H1 (cell line): ENCODE results near the gene POLE. TPM values are rescaled to one million over a fixed set of nuclear protein-coding genes. Genes with fewer than 3 reads are reported as not detected.

Experiments used
- CTCF ChIA-PET: fragments of 300-600 bp; sonication (Branson Sonifier 250); formaldehyde crosslinking; loops from one replicate; lab custom pipeline; 2021; ENCODE audit not compliant: partially characterized antibody; lab: Charles Lee
- POLR2A ChIA-PET: fragments of 300-600 bp; sonication (Branson Sonifier 250); formaldehyde crosslinking; loops from one replicate; lab custom pipeline; 2021; ENCODE audit warnings: inconsistent platforms; ENCODE audit not compliant: partially characterized antibody; lab: Charles Lee
- DNase-seq, 2 experiments: peaks; one replicate each; pipeline versions ENCODE4 v3.0.0 to v3.0.0-alpha.2; 2010 to 2022; ENCODE audit warnings: low spot score in 2 of 2, low read depth in 1 of 2, mixed read lengths in 1 of 2
- FAIRE-seq: peaks from 2 replicates; lab custom pipeline; 2011; peaks lifted over from hg19 to GRCh38; lab: Jason Lieb, UNC
- H2AFZ ChIP-seq: 2 replicates; pipeline ENCODE4 v1.8.1; 2012; ENCODE audit warnings: low read length, inconsistent platforms
- H2AK5ac ChIP-seq: 2 replicates; pipeline ENCODE4 v1.6.1; 2013; ENCODE audit warnings: low read depth, low read length
- H2BK120ac ChIP-seq: replicated peaks from 2 replicates; pipeline ENCODE3; 2013; ENCODE audit warnings: low read depth, low read length, inconsistent platforms
- H2BK12ac ChIP-seq: 2 replicates; pipeline ENCODE4 v1.6.1; 2013; ENCODE audit warnings: low read depth, low read length
- H2BK15ac ChIP-seq: 2 replicates; pipeline ENCODE4 v1.6.1; 2013; ENCODE audit warnings: low read length
- H2BK20ac ChIP-seq: 2 replicates; pipeline ENCODE4 v1.6.1; 2013; ENCODE audit warnings: low read length
- H2BK5ac ChIP-seq: 2 replicates; pipeline ENCODE4 v1.6.1; 2013; ENCODE audit warnings: low read depth, low read length
- H3K14ac ChIP-seq: 2 replicates; pipeline ENCODE4 v1.6.1; 2013; ENCODE audit warnings: inconsistent platforms; ENCODE audit not compliant: insufficient read length
- H3K18ac ChIP-seq: 2 replicates; pipeline ENCODE4 v1.6.1; 2013; ENCODE audit warnings: low read length; ENCODE audit errors: extremely low read depth
- H3K23ac ChIP-seq: 2 replicates; pipeline ENCODE4 v1.6.1; 2013; ENCODE audit warnings: inconsistent platforms; ENCODE audit not compliant: insufficient read length
- H3K23me2 ChIP-seq: 2 replicates; pipeline ENCODE4 v1.6.1; 2013; ENCODE audit warnings: low read depth, low read length
- H3K27ac ChIP-seq: 2 replicates; pipeline ENCODE4 v1.6.1; 2011; ENCODE audit warnings: low read depth, low read length, inconsistent platforms
- H3K27me3 ChIP-seq, 4 experiments: replicated peaks in 1 of 4; 1 replicate in 1 of 4; 2 replicates in 3 of 4; pipeline versions ENCODE4 v1.6.1 to v1.8.1; 2011 to 2013; ENCODE audit warnings: low read length in 3 of 4, mild to moderate bottlenecking in 3 of 4, inconsistent platforms in 2 of 4, mixed read lengths in 2 of 4, moderate library complexity in 1 of 4; ENCODE audit not compliant: control insufficient read depth in 3 of 4, insufficient read depth in 3 of 4; ENCODE audit errors: extremely low read depth in 1 of 4
- H3K36me3 ChIP-seq, 4 experiments: 2 replicates each; pipeline versions ENCODE4 v1.6.1 to v1.8.1; 2011 to 2013; ENCODE audit warnings: mild to moderate bottlenecking in 4 of 4, low read length in 3 of 4, moderate library complexity in 2 of 4, control low read depth in 1 of 4, inconsistent platforms in 1 of 4; ENCODE audit not compliant: insufficient read depth in 4 of 4, control insufficient read depth in 2 of 4
- H3K4ac ChIP-seq: replicated peaks from 2 replicates; pipeline ENCODE3; 2013; ENCODE audit warnings: low read length, low read depth, mixed read lengths, inconsistent platforms; ENCODE audit not compliant: insufficient read length
- H3K4me1 ChIP-seq, 4 experiments: replicated peaks in 1 of 4; 1 replicate in 1 of 4; 2 replicates in 3 of 4; pipeline versions ENCODE4 v1.6.1 to v1.8.1; 2011 to 2013; ENCODE audit warnings: low read length in 3 of 4, inconsistent platforms in 2 of 4, mixed read lengths in 1 of 4; ENCODE audit not compliant: insufficient read depth in 4 of 4, control insufficient read depth in 3 of 4
- H3K4me2 ChIP-seq, 2 experiments: 2 replicates each; pipeline versions ENCODE4 v1.6.1 to v1.8.1; 2011 to 2013; ENCODE audit warnings: low read depth in 2 of 2, low read length in 2 of 2, control low read depth in 1 of 2, inconsistent platforms in 1 of 2, mild to moderate bottlenecking in 1 of 2; ENCODE audit not compliant: insufficient read depth in 1 of 2
- H3K4me3 ChIP-seq, 4 experiments: fragments of 200-600, 300-600 bp in 1 of 4; sonication (generic), shearing (Covaris generic), sonication (Bioruptor Twin) in 1 of 4; 2 replicates each; pipeline versions ENCODE4 v1.5.1 to v1.8.1; 2011 to 2016; ENCODE audit warnings: low read length in 4 of 4, low read depth in 3 of 4, control low read depth in 2 of 4, inconsistent platforms in 2 of 4, mild to moderate bottlenecking in 2 of 4, mixed read lengths in 1 of 4, moderate library complexity in 1 of 4; ENCODE audit not compliant: insufficient read depth in 2 of 4; ENCODE audit errors: extremely low read depth in 1 of 4
- H3K56ac ChIP-seq: replicated peaks from 2 replicates; pipeline ENCODE3; 2013; ENCODE audit warnings: low read depth, mild to moderate bottlenecking, mixed read lengths, low read length, inconsistent platforms; ENCODE audit not compliant: insufficient read length
- H3K79me1 ChIP-seq: 2 replicates; pipeline ENCODE4 v1.6.1; 2013; ENCODE audit warnings: low read depth, low read length, control low read depth
- H3K79me2 ChIP-seq, 2 experiments: 2 replicates each; pipeline versions ENCODE4 v1.6.1 to v1.8.1; 2012 to 2013; ENCODE audit warnings: low read length in 2 of 2, mild to moderate bottlenecking in 2 of 2, inconsistent platforms in 1 of 2; ENCODE audit not compliant: insufficient read depth in 2 of 2, control insufficient read depth in 1 of 2
- H3K9ac ChIP-seq, 4 experiments: replicated peaks in 1 of 4; 1 replicate in 1 of 4; 2 replicates in 3 of 4; pipeline versions ENCODE4 v1.6.1 to v1.8.1; 2011 to 2013; ENCODE audit warnings: low read depth in 3 of 4, low read length in 3 of 4, control low read depth in 2 of 4, mild to moderate bottlenecking in 2 of 4, moderate library complexity in 2 of 4, inconsistent platforms in 1 of 4; ENCODE audit errors: extremely low read depth in 1 of 4
- H3K9me3 ChIP-seq, 2 experiments: 2 replicates each; pipeline versions ENCODE4 v1.6.1 to v1.8.1; 2012 to 2013; ENCODE audit warnings: mild to moderate bottlenecking in 2 of 2, moderate library complexity in 2 of 2, control low read depth in 1 of 2, inconsistent platforms in 1 of 2, low read depth in 1 of 2, low read length in 1 of 2, mixed read lengths in 1 of 2; ENCODE audit not compliant: insufficient read depth in 2 of 2
- H4K20me1 ChIP-seq, 2 experiments: replicated peaks in 1 of 2; 2 replicates each; pipeline versions ENCODE3 to v1.8.1; 2011 to 2013; ENCODE audit warnings: inconsistent platforms in 2 of 2, low read length in 2 of 2, mild to moderate bottlenecking in 1 of 2; ENCODE audit not compliant: insufficient read depth in 2 of 2, control insufficient read depth in 1 of 2
- H4K5ac ChIP-seq: 2 replicates; pipeline ENCODE4 v1.6.1; 2013; ENCODE audit warnings: low read length, low read depth, mixed read lengths, inconsistent platforms; ENCODE audit not compliant: insufficient read length
- H4K8ac ChIP-seq: 2 replicates; pipeline ENCODE4 v1.8.0; 2013; ENCODE audit warnings: mild to moderate bottlenecking, moderate library complexity, low read length, inconsistent platforms; ENCODE audit not compliant: insufficient read depth; ENCODE audit errors: extremely low read depth
- H4K91ac ChIP-seq: replicated peaks from 2 replicates; pipeline ENCODE3; 2013; ENCODE audit warnings: low read length, mixed read lengths, inconsistent platforms; ENCODE audit not compliant: insufficient read length
- BACH1 ChIP-seq: IDR thresholded peaks from 2 replicates; pipeline ENCODE4 v1.6.1; 2012; ENCODE audit warnings: low read length, improper control_type of control experiment
- BRCA1 ChIP-seq: IDR thresholded peaks from 2 replicates; pipeline ENCODE4 v1.6.1; 2012; ENCODE audit warnings: low read depth, low read length, improper control_type of control experiment
- TAF7 ChIP-seq: optimal IDR thresholded peaks from 2 replicates; pipeline ENCODE3; 2011; ENCODE audit warnings: low read depth, mild to moderate bottlenecking, inconsistent platforms, low read length, moderate library complexity, borderline replicate concordance
- WGBS, 2 experiments: shearing (Covaris generic) in 1 of 2; methylation state at CpG; one replicate each; pipeline versions ENCODE4 v1.1.6 to v1.1.7; 2013 to 2015; ENCODE audit warnings: low lambda C conversion rate in 2 of 2, mixed read lengths in 2 of 2, inconsistent platforms in 1 of 2, low coverage in 1 of 2, missing lambda C conversion rate in 1 of 2; ENCODE audit not compliant: insufficient replicate concordance in 2 of 2, insufficient coverage in 1 of 2, insufficient read length in 1 of 2; ENCODE audit errors: extremely low coverage in 1 of 2, missing lambda C conversion rate in 1 of 2; 5-methylcytosine and 5-hydroxymethylcytosine counted together
- polyA plus RNA-seq, 7 experiments: library from polyadenylated mRNA; depleted of rRNA in 3 of 7; stranded (reverse) in 5 of 7; unstranded in 2 of 7; fragments of >200 nt in 5 of 7; fragments of 200-250 nt in 2 of 7; gene quantifications; 1 replicate in 5 of 7; 2 replicates in 1 of 7; 4 replicates in 1 of 7; pipeline versions ENCODE4 v1.2.1 to v1.2.3, GENCODE V29; 2011 to 2013; ENCODE audit warnings: missing spikeins in 2 of 7, mixed read lengths in 2 of 7
- total RNA-seq: library from RNA; stranded (reverse); fragmentation: NEBNext Ultra II Directional; extraction: Animal tissue kit (Norgen Biotek cat#: 25700); gene quantifications from 2 replicates; pipeline ENCODE4 v1.2.1, GENCODE V29; 2021

Gene POLE
- total and polyA plus RNA-seq, 2 of the 8 experiments (the other 6 are each of a cell fraction or from before 2014, with no cell fraction given): 59.7 to 115 TPM

DNA sequence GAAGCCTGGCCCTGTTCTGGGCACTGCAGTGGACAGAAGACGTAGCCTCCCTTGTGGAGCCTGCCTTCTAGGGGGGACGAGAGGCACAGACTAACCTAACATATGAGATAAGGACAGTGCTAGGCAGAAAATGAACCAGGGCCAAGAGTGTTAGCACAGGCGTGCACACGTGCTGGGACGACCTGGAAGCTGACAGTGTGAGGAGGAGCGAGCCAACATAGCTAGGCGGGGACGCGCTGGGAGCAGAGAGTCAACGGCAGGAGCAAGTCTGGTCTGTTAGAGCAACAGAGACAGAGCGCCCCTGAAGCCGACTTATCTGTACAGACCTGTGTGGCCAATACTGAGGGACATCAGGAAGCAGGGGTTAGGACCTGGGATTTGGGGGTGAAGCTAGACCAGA is 8.3 kb upstream of the POLE start:
- FAIRE-seq (no peak), DNase-seq (no peak)
- no peak overlapping the region for H2BK5ac ChIP-seq
- H3K18ac ChIP-seq: no peak overlapping the region
- no peak overlapping the region for H3K4me3 ChIP-seq
- no peak overlapping the region for H3K4ac ChIP-seq
- no peak overlapping the region for H4K5ac ChIP-seq
- no peak overlapping the region for H2AK5ac ChIP-seq
- no peak overlapping the region for H3K27ac ChIP-seq
- H4K8ac ChIP-seq: no peak overlapping the region
- H3K23me2 ChIP-seq: no peaks in the 10 kb centered on the region
- H4K91ac ChIP-seq: no peak overlapping the region
- no peak overlapping the region for H3K14ac ChIP-seq
- no peaks in the 10 kb centered on the region for H3K79me2 ChIP-seq
- no peak overlapping the region for H2BK120ac ChIP-seq
- H3K4me2 ChIP-seq: no peak overlapping the region
- no peak overlapping the region for H2BK15ac ChIP-seq
- H2BK12ac ChIP-seq: no peak overlapping the region
- H3K4me1 ChIP-seq: no peaks in the 10 kb centered on the region
- WGBS, 2 experiments: 96% methylated on average over 12 of the region's 12 CpGs; no CpG with 5 or more reads in 1 of the 2 experiments
- peaks cover 2 to 3% of the 10 kb centered on the region in 2 experiments for H4K20me1 ChIP-seq
- no peaks in the 10 kb centered on the region for H3K9me3 ChIP-seq
- no peaks in the 10 kb centered on the region for H3K27me3 ChIP-seq
- TF ChIP-seq BRCA1 (no peak), TAF7 (no peak), BACH1 (no peak)
- no peak overlapping the region for H3K23ac ChIP-seq
- ChIA-PET POLR2A (interaction anchor here (1.0 to 3.6 kb wide), 4 partner anchors 8 to 127 kb away, joined by 3 to 17 read pairs (median 6); partner anchors contain the start of gene PGAM5), CTCF (interaction anchor here (1.2 kb wide), 1 partner anchor 71 kb away, joined by 3 read pairs; no protein-coding TSS in a partner anchor)
- H2BK20ac ChIP-seq: no peak overlapping the region
- no peak overlapping the region for H2AFZ ChIP-seq
- H3K79me1 ChIP-seq: no peaks in the 10 kb centered on the region
- peaks cover 4 to 18% (median 14%) of the 10 kb centered on the region in 4 experiments; a peak in 5 of 8 replicates for H3K36me3 ChIP-seq
- no peak overlapping the region; a peak in 1 of 7 replicates for H3K9ac ChIP-seq
- no peak overlapping the region for H3K56ac ChIP-seq
